Glomerular visceral epithelial cell (primary cell): Measurements from ENCODE around the gene YEATS4.

Experiments used
- DNase-seq: peaks from one replicate; pipeline ENCODE4 v3.0.0-alpha.2; 2016; ENCODE audit errors: extremely low spot score

YEATS4 gene

GRCh38 chr12:69433653-69434052 is 74.1 kb downstream of the YEATS4 start:
- DNase-seq = no peak

- no peak for DNase-seq
Measured at GRCh38 chr12:69435644-69436043, 76.1 kb downstream of the YEATS4 start.

GRCh38 chr12:69437073-69437472 is 77.5 kb downstream of the YEATS4 start:
- no peak for DNase-seq

- DNase-seq = no peak
Measured at GRCh38 chr12:69438539-69438938, 79.0 kb downstream of the YEATS4 start.

- peak; percentile 9 for DNase-seq
Measured at GRCh38 chr12:69440016-69440415, 80.5 kb downstream of the YEATS4 start.
